ENCODE results near the gene ADCY3. TPM values are rescaled to one million over a fixed set of nuclear protein-coding genes. Genes with fewer than 3 reads are reported as not detected.

The ADCY3 gene
- total RNA-seq, 2 donors from 2014 or later = 40.7 to 59.3 TPM

DNA sequence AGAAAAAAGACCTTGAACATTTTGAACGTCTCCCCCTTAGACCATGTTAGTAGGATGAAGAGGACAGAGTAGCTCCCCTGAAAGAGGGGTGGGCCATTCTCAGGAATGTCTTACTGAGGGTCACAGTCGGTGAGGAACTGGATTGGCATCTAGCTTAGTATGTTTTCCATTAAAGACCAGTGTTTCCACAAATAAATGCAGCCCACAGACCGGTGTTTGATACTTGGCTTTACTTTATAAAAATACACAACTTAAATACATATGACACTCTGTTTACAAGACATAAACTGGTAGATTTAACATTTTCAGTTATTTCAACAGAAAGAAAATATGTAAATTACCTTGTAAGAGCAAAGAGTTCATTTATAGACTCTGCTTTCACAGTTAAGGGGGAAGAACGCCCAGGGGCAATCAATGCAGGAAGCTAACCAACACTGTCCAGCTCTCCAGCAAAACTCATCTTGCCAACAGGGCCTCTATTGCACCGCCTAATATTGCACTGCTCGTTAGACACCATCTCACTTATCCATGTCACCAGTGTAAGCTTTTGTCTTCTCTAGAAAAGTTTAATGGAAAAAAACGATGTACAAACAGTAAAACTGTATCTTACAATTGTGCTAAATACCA is 23.5 kb upstream of the ADCY3 start:
- DNase-seq (no peak), ATAC-seq (no peak)
- Mint-ChIP-seq H3K4me1 (no peaks in the 10 kb centered on the region), H3K4me3 (no peak overlapping the region), H3K27ac (peak overlapping the region; percentile 14), H3K36me3 (ENCODE audit: low read depth) (peaks cover 8% of the 10 kb centered on the region), H3K27me3 (peaks cover 6% of the 10 kb centered on the region)
- no peaks in the 10 kb centered on the region for H3K9me3 ChIP-seq (ENCODE audit: control insufficient read depth, low read length, poor library complexity, severe bottlenecking)

DNA sequence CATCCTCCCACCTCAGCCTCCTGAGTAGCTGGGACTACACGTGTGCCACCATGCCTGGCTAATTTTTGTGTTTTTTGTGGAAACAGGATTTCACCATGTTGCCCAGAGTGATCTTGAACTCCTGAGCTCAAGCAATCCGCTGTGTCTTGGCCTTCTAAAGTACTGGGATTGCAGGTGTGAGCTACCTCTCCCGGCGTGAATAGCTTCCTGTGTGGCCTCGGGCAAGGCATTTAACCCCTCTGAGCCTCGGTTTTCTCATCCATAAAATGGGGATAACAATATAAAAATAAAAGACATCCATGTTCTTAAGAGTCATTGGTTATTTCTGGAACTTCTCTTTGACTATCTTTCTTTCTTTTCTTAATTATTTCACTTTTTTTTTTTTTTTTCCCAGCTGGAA is 19.3 kb upstream of the ADCY3 start:
- no peaks in the 10 kb centered on the region for H3K9me3 ChIP-seq (ENCODE audit: control insufficient read depth, low read length, poor library complexity, severe bottlenecking)
- ATAC-seq (no peak), DNase-seq (no peak)
- H3K27me3 Mint-ChIP-seq = peaks cover 6% of the 10 kb centered on the region
- H3K27ac Mint-ChIP-seq = no peak overlapping the region
- H3K4me3 Mint-ChIP-seq = no peak overlapping the region
- no peaks in the 10 kb centered on the region for H3K36me3 Mint-ChIP-seq (ENCODE audit: low read depth)
- H3K4me1 Mint-ChIP-seq = no peaks in the 10 kb centered on the region

GRCh38 chr2:24937236-24937635 is 17.2 kb upstream of the ADCY3 start:
- no peaks in the 10 kb centered on the region for H3K9me3 ChIP-seq (ENCODE audit: control insufficient read depth, low read length, poor library complexity, severe bottlenecking)
- Mint-ChIP-seq H3K4me3 (no peak overlapping the region), H3K27ac (no peak overlapping the region), H3K27me3 (peaks cover 6% of the 10 kb centered on the region), H3K4me1 (no peaks in the 10 kb centered on the region), H3K36me3 (ENCODE audit: low read depth) (no peaks in the 10 kb centered on the region)
- DNase-seq = no peak
- ATAC-seq = no peak

DNA sequence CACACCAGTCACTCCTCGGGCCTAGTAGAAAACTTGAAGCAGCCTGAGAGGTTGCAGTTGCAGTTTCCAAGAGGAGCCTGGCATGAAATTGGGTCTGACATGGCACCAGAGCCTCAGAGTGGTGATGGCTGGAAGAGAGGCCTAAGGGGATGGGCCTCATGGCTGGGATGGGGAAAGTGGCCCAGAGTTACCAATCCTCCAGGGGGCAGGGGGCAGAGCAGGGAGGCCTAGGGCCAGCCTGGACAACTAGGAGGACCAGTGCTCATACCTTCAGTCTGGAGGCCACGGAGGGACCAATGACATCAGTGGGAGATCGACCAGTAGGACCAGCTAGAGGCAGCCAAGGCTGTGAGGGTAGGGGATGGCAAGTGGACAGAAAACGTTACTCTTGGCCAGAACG is 15.1 kb upstream of the ADCY3 start:
- H3K36me3 Mint-ChIP-seq (ENCODE audit: low read depth) = no peaks in the 10 kb centered on the region
- no peak overlapping the region for H3K4me3 Mint-ChIP-seq
- H3K4me1 Mint-ChIP-seq = no peaks in the 10 kb centered on the region
- peaks cover 4% of the 10 kb centered on the region for H3K27me3 Mint-ChIP-seq
- no peaks in the 10 kb centered on the region for H3K9me3 ChIP-seq (ENCODE audit: control insufficient read depth, low read length, poor library complexity, severe bottlenecking)
- DNase-seq (no peak), ATAC-seq (no peak)
- no peak overlapping the region for H3K27ac Mint-ChIP-seq

- H3K9me3 ChIP-seq (ENCODE audit: control insufficient read depth, low read length, poor library complexity, severe bottlenecking) = no peaks in the 10 kb centered on the region
- no peak for ATAC-seq
- H3K27me3 Mint-ChIP-seq = no peaks in the 10 kb centered on the region
- H3K27ac Mint-ChIP-seq = no peak overlapping the region
- no peak for DNase-seq
- no peaks in the 10 kb centered on the region for H3K36me3 Mint-ChIP-seq (ENCODE audit: low read depth)
- no peak overlapping the region for H3K4me3 Mint-ChIP-seq
- H3K4me1 Mint-ChIP-seq = no peaks in the 10 kb centered on the region
Observed at GRCh38 chr2:24932715-24933114, 12.7 kb upstream of the ADCY3 start.

GRCh38 chr2:24930768-24931167 is 10.7 kb upstream of the ADCY3 start:
- H3K9me3 ChIP-seq (ENCODE audit: control insufficient read depth, low read length, poor library complexity, severe bottlenecking) = no peaks in the 10 kb centered on the region
- ATAC-seq = no peak
- H3K27ac Mint-ChIP-seq = no peak overlapping the region

DNA sequence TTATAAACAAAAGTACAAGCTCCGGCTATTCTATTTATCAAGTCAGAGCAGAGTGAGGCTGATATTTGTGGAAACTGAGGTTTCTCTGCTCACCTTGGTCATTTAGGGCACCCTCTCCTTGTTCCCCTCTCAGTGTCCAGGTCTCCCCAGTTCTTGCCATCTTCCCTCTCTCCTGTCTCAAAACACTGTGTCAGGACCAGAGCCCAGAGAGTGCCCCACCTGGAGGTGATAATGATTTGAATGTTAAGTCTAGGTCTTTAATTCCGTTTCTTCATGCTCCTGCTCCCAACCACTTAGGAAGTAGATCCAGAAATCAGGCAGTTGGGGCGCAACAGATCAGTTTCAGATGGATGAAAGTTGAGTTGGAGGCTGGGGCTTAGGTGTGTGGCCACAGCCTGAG is 9.2 kb upstream of the ADCY3 start:
- no peaks in the 10 kb centered on the region for H3K27me3 Mint-ChIP-seq
- no peaks in the 10 kb centered on the region for H3K4me1 Mint-ChIP-seq
- H3K27ac Mint-ChIP-seq = no peak overlapping the region
- ATAC-seq (no peak), DNase-seq (no peak)
- no peaks in the 10 kb centered on the region for H3K9me3 ChIP-seq (ENCODE audit: control insufficient read depth, low read length, poor library complexity, severe bottlenecking)
- no peak overlapping the region for H3K4me3 Mint-ChIP-seq
- no peaks in the 10 kb centered on the region for H3K36me3 Mint-ChIP-seq (ENCODE audit: low read depth)

More at GRCh38 chr2:24930768-24931167, 10.7 kb upstream of the ADCY3 start:
- no peak overlapping the region for H3K4me3 Mint-ChIP-seq
- H3K36me3 Mint-ChIP-seq (ENCODE audit: low read depth) = no peaks in the 10 kb centered on the region
- no peaks in the 10 kb centered on the region for H3K4me1 Mint-ChIP-seq
- DNase-seq = no peak
- no peaks in the 10 kb centered on the region for H3K27me3 Mint-ChIP-seq

DNA sequence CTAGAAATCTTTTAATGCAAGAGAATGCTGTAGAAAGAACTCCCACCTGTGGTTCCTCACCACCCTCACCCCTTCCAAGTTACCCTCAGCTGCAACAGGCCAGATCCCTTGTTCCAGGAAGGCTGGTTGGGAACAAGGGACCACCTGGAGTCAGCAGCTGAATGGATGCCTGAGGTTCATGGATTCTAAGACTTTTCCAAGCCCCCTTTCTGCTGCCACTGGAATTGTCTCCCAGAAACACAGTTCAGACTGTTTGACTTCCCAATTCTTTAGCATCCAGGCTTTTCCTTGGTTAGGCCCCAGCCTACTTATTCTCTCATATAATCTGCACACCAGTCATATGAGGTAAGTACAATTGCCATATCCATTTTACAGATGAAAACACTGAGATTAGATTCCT is 8.0 kb upstream of the ADCY3 start:
- no peak for ATAC-seq
- Mint-ChIP-seq H3K27me3 (peaks cover 4% of the 10 kb centered on the region), H3K4me3 (no peak overlapping the region), H3K4me1 (peaks cover 5% of the 10 kb centered on the region), H3K36me3 (ENCODE audit: low read depth) (no peaks in the 10 kb centered on the region), H3K27ac (no peak overlapping the region)
- DNase-seq = no peak
- no peaks in the 10 kb centered on the region for H3K9me3 ChIP-seq (ENCODE audit: control insufficient read depth, low read length, poor library complexity, severe bottlenecking)

DNA sequence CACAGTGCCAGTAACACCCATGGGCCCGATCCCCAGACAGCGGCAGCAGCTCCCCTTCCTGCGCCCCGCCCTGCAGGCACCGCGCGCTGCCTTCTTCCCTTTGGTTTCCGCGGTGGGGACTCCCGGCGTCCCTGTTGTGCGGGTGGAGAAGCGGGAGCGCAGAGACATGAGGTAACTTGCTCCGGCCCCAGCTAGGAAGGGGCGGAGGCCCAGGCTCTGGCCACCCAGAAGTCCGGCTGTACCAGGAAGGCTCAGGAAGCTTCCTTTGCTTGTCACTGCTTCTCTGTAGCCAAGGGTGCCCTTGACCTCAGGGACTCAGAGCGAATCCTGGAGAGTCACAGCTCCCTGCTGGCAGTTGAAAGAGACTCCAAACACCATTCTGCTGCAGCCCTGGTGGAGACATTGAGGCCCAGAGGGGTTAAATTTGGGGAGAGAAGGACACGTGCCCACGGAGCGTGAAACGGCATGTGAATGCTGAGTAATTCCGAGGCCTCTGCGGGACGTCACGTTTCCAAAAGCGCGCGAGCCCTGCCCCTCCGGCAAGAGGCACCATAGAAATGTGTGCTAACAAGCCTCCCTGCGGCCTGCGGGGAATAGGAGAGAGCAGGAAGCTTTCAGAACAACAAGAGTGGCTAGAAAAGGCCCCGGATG is 6.7 kb upstream of the ADCY3 start:
- Mint-ChIP-seq H3K27ac (no peak overlapping the region), H3K4me3 (peak overlapping the region; percentile 83), H3K27me3 (peaks cover 4% of the 10 kb centered on the region), H3K36me3 (ENCODE audit: low read depth) (no peaks in the 10 kb centered on the region), H3K4me1 (peaks cover 5% of the 10 kb centered on the region)
- DNase-seq (no peak), ATAC-seq (peak; percentile 41)
- no peaks in the 10 kb centered on the region for H3K9me3 ChIP-seq (ENCODE audit: control insufficient read depth, low read length, poor library complexity, severe bottlenecking)

DNA sequence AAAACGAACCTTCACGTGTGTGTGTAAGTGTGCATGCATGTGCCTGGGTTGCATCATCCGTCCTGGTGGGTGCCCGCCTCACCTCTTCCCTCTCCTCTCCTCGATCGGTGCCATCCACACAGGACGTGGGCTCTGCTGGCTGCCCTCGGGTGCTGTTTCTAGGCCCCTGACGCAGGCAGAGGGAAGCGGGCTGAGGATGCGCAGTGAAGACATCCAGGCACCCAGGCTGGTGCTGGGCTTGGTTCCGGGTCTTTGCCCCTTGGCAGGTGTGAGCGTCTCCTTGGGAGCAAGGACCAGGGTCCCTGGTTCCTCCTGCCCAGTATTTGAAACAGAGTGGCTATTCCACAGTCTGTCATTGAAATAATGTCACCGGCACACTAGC is 6.2 kb upstream of the ADCY3 start:
- H3K36me3 Mint-ChIP-seq (ENCODE audit: low read depth) = no peaks in the 10 kb centered on the region
- H3K4me3 Mint-ChIP-seq = no peak overlapping the region
- DNase-seq (no peak), ATAC-seq (no peak)
- peaks cover 4% of the 10 kb centered on the region for H3K27me3 Mint-ChIP-seq
- peaks cover 5% of the 10 kb centered on the region for H3K4me1 Mint-ChIP-seq
- no peaks in the 10 kb centered on the region for H3K9me3 ChIP-seq (ENCODE audit: control insufficient read depth, low read length, poor library complexity, severe bottlenecking)
- no peak overlapping the region for H3K27ac Mint-ChIP-seq

- no peak overlapping the region for H3K27ac Mint-ChIP-seq
- no peaks in the 10 kb centered on the region for H3K9me3 ChIP-seq (ENCODE audit: control insufficient read depth, low read length, poor library complexity, severe bottlenecking)
- H3K27me3 Mint-ChIP-seq = peaks cover 4% of the 10 kb centered on the region
- ATAC-seq = no peak
- H3K36me3 Mint-ChIP-seq (ENCODE audit: low read depth) = no peaks in the 10 kb centered on the region
- peaks cover 9% of the 10 kb centered on the region for H3K4me1 Mint-ChIP-seq
- DNase-seq = no peak
- no peak overlapping the region for H3K4me3 Mint-ChIP-seq
Observed at GRCh38 chr2:24925815-24926214, 5.8 kb upstream of the ADCY3 start.

- H3K4me1 Mint-ChIP-seq = peaks cover 11% of the 10 kb centered on the region
- no peaks in the 10 kb centered on the region for H3K9me3 ChIP-seq (ENCODE audit: control insufficient read depth, low read length, poor library complexity, severe bottlenecking)
- H3K4me3 Mint-ChIP-seq = no peak overlapping the region
- peaks cover 4% of the 10 kb centered on the region for H3K27me3 Mint-ChIP-seq
- no peak overlapping the region for H3K27ac Mint-ChIP-seq
- ATAC-seq (no peak), DNase-seq (no peak)
- no peaks in the 10 kb centered on the region for H3K36me3 Mint-ChIP-seq (ENCODE audit: low read depth)
Observed at GRCh38 chr2:24924732-24925131, 4.7 kb upstream of the ADCY3 start.

GRCh38 chr2:24924266-24924665 is 4.2 kb upstream of the ADCY3 start:
- Mint-ChIP-seq H3K36me3 (ENCODE audit: low read depth) (no peaks in the 10 kb centered on the region), H3K4me3 (no peak overlapping the region), H3K4me1 (peaks cover 12% of the 10 kb centered on the region), H3K27ac (no peak overlapping the region), H3K27me3 (peaks cover 4% of the 10 kb centered on the region)
- DNase-seq = no peak
- no peak for ATAC-seq
- H3K9me3 ChIP-seq (ENCODE audit: control insufficient read depth, low read length, poor library complexity, severe bottlenecking) = no peaks in the 10 kb centered on the region

GRCh38 chr2:24923106-24923505 is 3.1 kb upstream of the ADCY3 start:
- H3K36me3 Mint-ChIP-seq (ENCODE audit: low read depth) = no peaks in the 10 kb centered on the region
- ATAC-seq (no peak), DNase-seq (no peak)
- H3K4me1 Mint-ChIP-seq = peaks cover 19% of the 10 kb centered on the region
- H3K9me3 ChIP-seq (ENCODE audit: control insufficient read depth, low read length, poor library complexity, severe bottlenecking) = no peaks in the 10 kb centered on the region
- peaks cover 4% of the 10 kb centered on the region for H3K27me3 Mint-ChIP-seq
- no peak overlapping the region for H3K4me3 Mint-ChIP-seq
- no peak overlapping the region for H3K27ac Mint-ChIP-seq
